CD4-positive, CD25-positive, alpha-beta regulatory T cell (primary cell): Measurements from ENCODE around the gene PPP2R1B. TPM values are rescaled to one million over a fixed set of nuclear protein-coding genes. Genes with fewer than 3 reads are reported as not detected.
A peak's percentile ranks its signal among the peaks of the same experiment; 100 is the strongest.

Experiments used
- ATAC-seq, 2 donors: fragments of 150-1000 bp; cut with Tn5 transposase; one replicate each; pipeline ENCODE4 v1.10.0; 2021; ENCODE audit warnings: low read depth in 2 of 2, moderate number of reproducible peaks in 2 of 2, moderate library complexity in 1 of 2
- DNase-seq, 3 donors: peaks; one replicate each; pipeline versions ENCODE4 v3.0.0 to v3.0.0-alpha.2; 2012 to 2022; ENCODE audit warnings: mixed read lengths in 1 of 3
- H3K27ac ChIP-seq: one replicate; pipeline ENCODE4 v1.7.0; 2013; ENCODE audit warnings: mild to moderate bottlenecking, low read length; ENCODE audit not compliant: insufficient read depth, poor library complexity, severe bottlenecking
- H3K27me3 ChIP-seq: one replicate; pipeline ENCODE4 v1.7.0; 2013; ENCODE audit warnings: low read length; ENCODE audit not compliant: control insufficient read depth, insufficient read depth
- H3K36me3 ChIP-seq: one replicate; pipeline ENCODE4 v1.7.0; 2013; ENCODE audit warnings: mild to moderate bottlenecking, low read length, moderate library complexity; ENCODE audit not compliant: control insufficient read depth, insufficient read depth
- H3K4me1 ChIP-seq: 2 replicates; pipeline ENCODE4 v1.7.0; 2013; ENCODE audit warnings: mild to moderate bottlenecking, low read length; ENCODE audit not compliant: insufficient read depth, control insufficient read depth, poor library complexity, severe bottlenecking
- H3K4me3 ChIP-seq: one replicate; pipeline ENCODE4 v1.7.0; 2013; ENCODE audit warnings: low read depth, mild to moderate bottlenecking, low read length, moderate library complexity
- H3K9me3 ChIP-seq, 2 experiments: 1 replicate in 1 of 2; 2 replicates in 1 of 2; pipeline ENCODE4 v1.7.0; 2013; ENCODE audit warnings: low read length in 2 of 2, mild to moderate bottlenecking in 1 of 2, moderate library complexity in 1 of 2; ENCODE audit not compliant: control insufficient read depth in 2 of 2
- H3K27ac Mint-ChIP-seq, 3 donors: one replicate each; pipeline ENCODE4 v1.8.0; 2020 to 2022; ENCODE audit warnings: mild to moderate bottlenecking in 3 of 3, mixed read lengths in 3 of 3, moderate library complexity in 2 of 3
- H3K27me3 Mint-ChIP-seq: one replicate; pipeline ENCODE4 v1.8.0; 2022; ENCODE audit warnings: mild to moderate bottlenecking, mixed read lengths
- H3K36me3 Mint-ChIP-seq: one replicate; pipeline ENCODE4 v1.8.0; 2020; ENCODE audit warnings: mixed read lengths
- H3K4me1 Mint-ChIP-seq, 4 donors: one replicate each; pipeline ENCODE4 v1.8.0; 2020 to 2022; ENCODE audit warnings: mixed read lengths in 4 of 4, mild to moderate bottlenecking in 1 of 4
- H3K4me3 Mint-ChIP-seq, 4 donors: one replicate each; pipeline ENCODE4 v1.8.0; 2020 to 2022; ENCODE audit warnings: mild to moderate bottlenecking in 4 of 4, mixed read lengths in 4 of 4, moderate library complexity in 3 of 4
- H3K9me3 Mint-ChIP-seq, 7 donors: one replicate each; pipeline ENCODE4 v1.8.0; 2020 to 2022; ENCODE audit warnings: mixed read lengths in 7 of 7, mild to moderate bottlenecking in 3 of 7, moderate library complexity in 2 of 7
- polyA plus RNA-seq, 4 donors: library from polyadenylated mRNA; unstranded; fragments of 300-500 nt; fragmentation: Illumina TruSeq; gene quantifications; one replicate each; pipeline ENCODE4 v1.2.3, GENCODE V29; 2021
- total RNA-seq: library from RNA; stranded (reverse); gene quantifications from one replicate; pipeline ENCODE4 v1.2.3, GENCODE V29; 2022

Gene PPP2R1B
- total and polyA plus RNA-seq, 5 donors from 2014 or later: 16.5 to 45.9 (median 23.5) TPM

DNA sequence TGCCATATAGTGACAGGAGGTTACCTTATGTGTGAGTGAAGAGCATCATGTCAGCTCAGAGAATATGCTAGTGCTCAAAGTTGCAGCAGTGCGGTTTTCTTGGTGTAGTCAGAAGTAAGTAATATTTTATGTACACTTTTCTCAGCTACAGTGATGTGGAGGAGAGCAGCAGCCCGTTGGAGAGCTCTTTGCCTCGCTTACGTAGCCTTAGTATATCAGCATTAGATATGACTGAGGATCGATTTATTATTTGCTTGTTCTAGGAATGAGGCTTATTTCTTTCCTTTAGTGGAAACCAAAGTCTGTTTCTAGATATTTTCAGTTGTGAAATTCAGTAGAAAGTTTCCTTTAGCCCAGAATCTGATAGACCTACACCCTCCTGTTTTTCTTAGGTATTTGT is 63.6 kb downstream of the PPP2R1B start:
- peaks cover 7 to 23% (median 12%) of the 10 kb centered on the region in 4 donors for H3K4me1 Mint-ChIP-seq
- Histone ChIP-seq H3K27me3 (no peaks in the 10 kb centered on the region), H3K27ac (no peak overlapping the region), H3K9me3 (no peaks in the 10 kb centered on the region), H3K4me3 (no peak overlapping the region), H3K36me3 (peaks cover 39% of the 10 kb centered on the region), H3K4me1 (no peaks in the 10 kb centered on the region)
- no peaks in the 10 kb centered on the region for H3K27me3 Mint-ChIP-seq
- ATAC-seq (no peak), DNase-seq (no peak)
- H3K9me3 Mint-ChIP-seq: no peaks in the 10 kb centered on the region
- peak overlapping the region in 1 of 3 donors; percentile 8 for H3K27ac Mint-ChIP-seq
- H3K4me3 Mint-ChIP-seq: no peak overlapping the region
- H3K36me3 Mint-ChIP-seq: peaks cover 38% of the 10 kb centered on the region

DNA sequence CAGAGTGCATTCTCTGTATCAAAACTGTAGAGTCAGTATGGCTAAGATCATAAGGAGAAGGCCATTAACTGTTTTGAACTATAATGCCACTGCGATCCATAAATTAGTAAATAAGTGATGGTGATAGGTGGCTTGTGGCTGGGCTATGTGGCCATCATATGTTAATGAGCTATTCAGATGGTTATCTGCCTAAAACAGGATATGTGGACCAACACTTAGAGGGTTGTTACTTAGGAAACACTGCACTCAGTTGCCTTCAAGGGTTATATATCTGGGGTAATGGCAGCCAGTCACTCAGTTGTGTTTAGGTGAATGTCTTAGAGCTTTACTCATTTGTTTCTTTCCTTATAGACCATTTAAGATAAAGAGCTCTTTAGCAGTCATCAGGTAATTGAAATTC is 66.0 kb downstream of the PPP2R1B start:
- ATAC-seq (no peak), DNase-seq (peak in 1 of 3 donors; percentile 14)
- no peaks in the 10 kb centered on the region for H3K9me3 ChIP-seq
- peaks cover 28% of the 10 kb centered on the region for H3K36me3 ChIP-seq
- no peaks in the 10 kb centered on the region for H3K9me3 Mint-ChIP-seq
- no peak overlapping the region for H3K4me3 ChIP-seq
- H3K4me3 Mint-ChIP-seq: no peak overlapping the region
- no peak overlapping the region for H3K27ac Mint-ChIP-seq
- no peaks in the 10 kb centered on the region for H3K27me3 ChIP-seq
- no peak overlapping the region for H3K27ac ChIP-seq
- H3K27me3 Mint-ChIP-seq: no peaks in the 10 kb centered on the region
- no peaks in the 10 kb centered on the region for H3K4me1 ChIP-seq
- H3K36me3 Mint-ChIP-seq: peaks cover 23% of the 10 kb centered on the region
- H3K4me1 Mint-ChIP-seq: peaks cover 8 to 23% (median 12%) of the 10 kb centered on the region in 4 donors

DNA sequence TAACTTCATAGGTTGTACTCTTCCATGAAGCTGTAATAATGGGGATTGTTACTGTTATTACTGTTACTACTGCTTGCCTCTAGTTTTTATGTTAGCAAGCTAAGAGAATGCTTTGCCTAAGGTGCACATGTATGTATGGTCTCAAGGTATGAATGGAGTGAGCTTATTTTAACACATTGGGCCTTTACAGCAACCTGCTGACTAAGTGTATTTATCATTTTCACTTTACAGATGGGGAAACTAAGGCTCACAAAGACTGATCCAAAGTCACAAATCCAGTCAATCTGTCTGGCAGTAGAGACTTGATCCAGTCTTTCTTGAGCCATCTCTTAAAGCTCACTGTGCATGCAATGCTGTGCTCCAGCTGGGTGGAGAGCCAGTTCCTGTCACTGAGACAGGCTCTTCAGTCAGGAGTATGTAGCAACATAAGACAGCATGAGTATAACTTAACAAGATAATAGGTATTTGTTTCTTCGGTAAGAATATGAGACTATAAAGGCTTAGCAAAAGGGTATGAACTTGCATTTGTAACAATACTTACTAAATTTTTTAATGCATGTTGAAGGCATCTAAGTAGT is 66.5 kb downstream of the PPP2R1B start:
- DNase-seq: peak in 1 of 3 donors; percentile 8
- H3K27me3 Mint-ChIP-seq: no peaks in the 10 kb centered on the region
- H3K9me3 Mint-ChIP-seq: no peaks in the 10 kb centered on the region
- no peak overlapping the region for H3K27ac Mint-ChIP-seq
- no peak for ATAC-seq
- H3K4me1 Mint-ChIP-seq: peaks cover 10 to 23% (median 12%) of the 10 kb centered on the region in 4 donors
- peaks cover 26% of the 10 kb centered on the region for H3K36me3 ChIP-seq
- peaks cover 18% of the 10 kb centered on the region for H3K36me3 Mint-ChIP-seq
- H3K9me3 ChIP-seq: no peaks in the 10 kb centered on the region
- H3K4me3 Mint-ChIP-seq: no peak overlapping the region
- no peaks in the 10 kb centered on the region for H3K4me1 ChIP-seq
- no peaks in the 10 kb centered on the region for H3K27me3 ChIP-seq
- H3K4me3 ChIP-seq: no peak overlapping the region
- H3K27ac ChIP-seq: no peak overlapping the region

DNA sequence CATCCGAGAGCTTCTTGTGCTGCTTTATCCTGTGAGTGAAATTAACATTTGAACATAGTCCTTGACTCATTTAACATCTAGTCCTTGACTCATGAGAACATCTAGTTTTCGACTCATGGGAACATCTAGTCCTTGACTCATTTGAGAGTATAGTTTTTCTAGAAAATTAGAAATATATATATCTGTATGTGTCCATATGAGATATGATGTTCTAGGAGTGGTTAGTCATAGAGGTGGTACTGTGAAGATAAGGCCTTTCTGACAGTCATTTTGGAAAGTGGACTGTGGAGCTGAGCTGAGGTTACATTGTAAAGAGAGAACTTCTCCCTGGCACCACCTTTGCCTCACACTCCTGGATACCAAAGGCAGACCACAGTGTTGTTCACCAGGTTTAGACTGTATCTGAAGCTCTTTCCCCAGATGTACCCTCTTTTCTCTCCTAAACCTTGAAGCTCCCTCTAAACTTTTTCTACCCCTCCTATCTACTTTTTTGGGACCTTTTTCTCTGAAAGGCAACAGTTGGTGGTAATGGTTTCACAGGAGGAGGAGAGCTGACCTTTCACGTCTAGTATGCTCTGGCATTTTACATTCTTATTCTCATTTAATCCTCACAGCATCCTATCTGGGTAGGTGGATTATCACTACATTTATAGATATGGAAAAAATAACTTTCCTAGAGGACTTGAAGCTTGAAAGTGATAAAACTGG is 67.2 kb downstream of the PPP2R1B start:
- no peaks in the 10 kb centered on the region for H3K27me3 ChIP-seq
- H3K27ac ChIP-seq: no peak overlapping the region
- H3K27me3 Mint-ChIP-seq: no peaks in the 10 kb centered on the region
- DNase-seq (no peak), ATAC-seq (no peak)
- no peaks in the 10 kb centered on the region for H3K4me1 ChIP-seq
- no peak overlapping the region for H3K27ac Mint-ChIP-seq
- no peak overlapping the region for H3K4me3 ChIP-seq
- peaks cover 17% of the 10 kb centered on the region for H3K36me3 Mint-ChIP-seq
- H3K36me3 ChIP-seq: peaks cover 19% of the 10 kb centered on the region
- H3K4me1 Mint-ChIP-seq: peaks cover 10 to 23% (median 13%) of the 10 kb centered on the region in 4 donors
- no peaks in the 10 kb centered on the region for H3K9me3 Mint-ChIP-seq
- no peak overlapping the region for H3K4me3 Mint-ChIP-seq
- H3K9me3 ChIP-seq: no peaks in the 10 kb centered on the region

DNA sequence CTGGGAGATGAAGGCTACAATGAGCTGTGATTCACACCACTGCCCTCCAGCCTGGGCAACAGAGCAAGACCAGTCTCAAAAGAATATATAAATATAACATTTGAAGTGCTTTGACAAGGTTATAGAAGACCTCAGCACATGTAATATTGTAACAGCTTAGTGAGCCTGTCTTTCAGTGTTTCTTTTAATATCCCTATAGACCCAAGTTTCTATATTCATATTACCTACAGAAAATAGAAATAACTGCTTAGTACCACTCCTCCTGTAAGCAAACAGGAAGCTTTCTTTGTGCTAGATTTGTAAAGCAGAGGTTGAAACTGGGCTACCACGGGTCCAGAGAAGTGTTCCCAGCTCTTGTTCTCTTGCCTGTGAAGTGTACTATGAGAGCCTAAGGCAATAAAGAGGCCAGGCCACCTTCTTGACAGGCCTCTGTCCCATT is 68.2 kb downstream of the PPP2R1B start:
- no peak overlapping the region for H3K27ac ChIP-seq
- no peak overlapping the region for H3K4me3 ChIP-seq
- H3K9me3 ChIP-seq: no peaks in the 10 kb centered on the region
- Mint-ChIP-seq H3K27ac (peak overlapping the region in 1 of 3 donors; percentile 64), H3K9me3 (no peaks in the 10 kb centered on the region), H3K27me3 (no peaks in the 10 kb centered on the region), H3K4me3 (no peak overlapping the region), H3K36me3 (peaks cover 9% of the 10 kb centered on the region), H3K4me1 (peaks cover 11 to 23% (median 13%) of the 10 kb centered on the region in 4 donors)
- no peaks in the 10 kb centered on the region for H3K27me3 ChIP-seq
- DNase-seq (no peak), ATAC-seq (no peak)
- peaks cover 9% of the 10 kb centered on the region for H3K36me3 ChIP-seq
- H3K4me1 ChIP-seq: no peaks in the 10 kb centered on the region

DNA sequence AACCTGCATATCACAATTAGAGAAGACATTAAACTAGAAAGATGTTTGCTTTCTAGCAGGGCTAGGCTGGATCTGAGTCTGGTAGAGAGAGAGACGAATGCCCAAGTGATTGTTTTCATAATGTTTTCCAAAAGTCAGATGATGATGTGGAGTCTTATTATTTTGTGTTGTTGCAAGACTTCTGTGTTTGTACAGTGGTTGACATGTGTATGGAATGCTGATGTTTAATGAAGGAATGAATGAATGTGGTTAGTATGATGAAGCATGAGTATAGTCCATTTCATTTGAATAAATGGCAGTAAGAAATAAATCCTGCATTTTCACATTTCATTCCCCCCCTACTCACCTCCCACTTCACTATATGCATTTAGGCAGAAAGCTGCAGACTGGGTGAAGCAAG is 69.6 kb downstream of the PPP2R1B start:
- Mint-ChIP-seq H3K4me1 (peaks cover 11 to 23% (median 13%) of the 10 kb centered on the region in 4 donors), H3K4me3 (no peak overlapping the region), H3K27ac (no peak overlapping the region), H3K36me3 (peaks cover 4% of the 10 kb centered on the region), H3K9me3 (no peaks in the 10 kb centered on the region), H3K27me3 (no peaks in the 10 kb centered on the region)
- H3K27ac ChIP-seq: no peak overlapping the region
- peaks cover 8% of the 10 kb centered on the region for H3K36me3 ChIP-seq
- H3K4me3 ChIP-seq: no peak overlapping the region
- no peaks in the 10 kb centered on the region for H3K27me3 ChIP-seq
- ATAC-seq: no peak
- H3K4me1 ChIP-seq: no peaks in the 10 kb centered on the region
- no peaks in the 10 kb centered on the region for H3K9me3 ChIP-seq
- no peak for DNase-seq

DNA sequence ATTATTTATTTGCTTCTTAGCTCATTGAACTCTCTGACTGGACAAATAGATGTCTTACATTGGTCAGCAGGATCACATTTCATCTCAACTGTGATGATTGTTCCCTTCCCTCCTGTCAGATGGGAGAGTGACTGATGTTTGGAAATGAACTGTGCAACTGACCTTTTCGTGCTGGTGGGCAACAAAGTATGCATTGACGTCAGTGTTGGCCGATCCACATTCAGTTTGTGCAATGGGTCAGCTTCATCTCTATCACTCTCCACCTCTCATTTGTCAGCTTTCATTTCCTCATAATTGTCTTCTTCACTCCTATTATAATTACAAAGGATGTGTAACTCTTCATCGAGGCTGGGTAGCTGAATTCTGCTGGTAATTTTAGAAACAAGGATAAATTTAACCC is 71.3 kb downstream of the PPP2R1B start:
- Histone ChIP-seq H3K27me3 (no peaks in the 10 kb centered on the region), H3K4me1 (no peaks in the 10 kb centered on the region), H3K36me3 (peaks cover 5% of the 10 kb centered on the region), H3K9me3 (no peaks in the 10 kb centered on the region), H3K4me3 (no peak overlapping the region), H3K27ac (no peak overlapping the region)
- peaks cover 5 to 17% (median 14%) of the 10 kb centered on the region in 4 donors for H3K4me1 Mint-ChIP-seq
- no peaks in the 10 kb centered on the region for H3K9me3 Mint-ChIP-seq
- H3K4me3 Mint-ChIP-seq: no peak overlapping the region
- no peaks in the 10 kb centered on the region for H3K27me3 Mint-ChIP-seq
- H3K36me3 Mint-ChIP-seq: peaks cover 8% of the 10 kb centered on the region
- DNase-seq (no peak), ATAC-seq (no peak)
- H3K27ac Mint-ChIP-seq: no peak overlapping the region
